Esophagus muscularis mucosa (tissue), 4 donors: Measurements from ENCODE around the gene AUH. TPM values are rescaled to one million over a fixed set of nuclear protein-coding genes. Genes with fewer than 3 reads are reported as not detected.

ENCODE experiments used
- DNase-seq: peaks from one replicate; pipeline ENCODE4 v3.0.0-alpha.2; 2017; ENCODE audit errors: extremely low spot score
- H3K27ac ChIP-seq, 4 donors: fragments of 200-600 bp; sonication (generic); replicated peaks in 1 of 4; 1 replicate in 3 of 4; 2 replicates in 1 of 4; pipeline ENCODE4 v1.5.1; 2016 to 2019; ENCODE audit warnings: mild to moderate bottlenecking in 1 of 4
- H3K27me3 ChIP-seq, 4 donors: fragments of 200-600 bp; sonication (generic); one replicate each; pipeline versions ENCODE4 v1.5.1 to v1.6.0; 2016 to 2019
- H3K36me3 ChIP-seq, 4 donors: fragments of 200-600 bp; sonication (generic); one replicate each; pipeline ENCODE4 v1.5.1; 2016 to 2019
- H3K4me1 ChIP-seq, 4 donors: fragments of 200-600 bp; sonication (generic); one replicate each; pipeline ENCODE4 v1.5.1; 2016 to 2019
- H3K4me3 ChIP-seq, 4 donors: fragments of 200-600 bp; sonication (generic); 1 replicate in 2 of 4; 2 replicates in 2 of 4; pipeline ENCODE4 v1.5.1; 2016 to 2019; ENCODE audit warnings: mild to moderate bottlenecking in 4 of 4, moderate library complexity in 1 of 4
- H3K9me3 ChIP-seq, 4 donors: fragments of 200-600 bp; sonication (generic); 1 replicate in 3 of 4; 2 replicates in 1 of 4; pipeline ENCODE4 v1.5.1; 2016 to 2019
- EP300 ChIP-seq: sonication (generic); formaldehyde crosslinking; IDR thresholded peaks from one replicate; pipeline ENCODE4 v1.6.1; 2017; ENCODE audit warnings: antibody characterized with exemption
- POLR2A ChIP-seq: fragments of 450-650 bp; IDR thresholded peaks from one replicate; pipeline ENCODE4 v1.6.1; 2017; ENCODE audit warnings: antibody characterized with exemption, moderate library complexity, mild to moderate bottlenecking, low read depth
- POLR2AphosphoS5 ChIP-seq, 2 donors: sonication (generic); formaldehyde crosslinking; IDR thresholded peaks; one replicate each; pipeline ENCODE4 v1.6.1; 2017; ENCODE audit warnings: antibody characterized with exemption in 2 of 2
- WGBS: methylation state at CpG from one replicate; pipeline ENCODE4 v1.1.5; 2018; 5-methylcytosine and 5-hydroxymethylcytosine counted together
- intact Hi-C: fragments of 100-400 bp; cut with DNase I; formaldehyde crosslinking; loops from one replicate; pipeline ENCODE4 v1.15.1; 2023
- total RNA-seq, 4 donors: library from RNA; depleted of rRNA; stranded (reverse); fragments of >200 nt; gene quantifications; one replicate each; pipeline versions ENCODE4 v1.1.0 to v1.2.1, GENCODE V29; 2016
- TF ChIP-seq, protein P1 (sequence below), 3 experiments: fragments of 200-600 bp in 2 of 3; fragments of 450-650 bp in 1 of 3; sonication (generic) in 2 of 3; IDR thresholded peaks; one replicate each; pipeline ENCODE4 v1.5.1; 2017 to 2019; ENCODE audit warnings: antibody characterized with exemption in 3 of 3, mild to moderate bottlenecking in 2 of 3, moderate library complexity in 1 of 3

AUH gene
- total RNA-seq, 4 donors from 2014 or later = 17.7 to 29.9 (median 22.3) TPM

DNA sequence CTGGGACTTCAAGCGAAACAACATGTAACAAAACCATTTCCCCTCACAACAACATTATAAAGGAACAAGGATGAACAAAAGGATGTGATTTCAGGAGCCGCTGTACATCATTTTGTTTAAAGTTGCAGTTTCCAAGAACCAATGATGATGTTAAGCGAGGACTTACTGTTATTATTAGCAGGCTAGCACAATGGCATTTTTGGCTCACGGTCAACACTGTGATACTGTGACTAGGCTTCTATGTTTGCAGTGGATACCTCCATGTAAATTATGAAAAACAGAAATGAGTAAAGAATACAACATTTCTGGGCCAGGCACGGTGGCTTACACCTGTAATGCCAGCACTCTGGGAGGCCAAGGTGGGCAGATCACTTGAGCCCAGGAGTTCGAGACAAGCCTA, 113.0 kb downstream of the AUH start:
- H3K9me3 ChIP-seq = no peaks in the 10 kb centered on the region
- peaks cover 11 to 18% (median 14%) of the 10 kb centered on the region in 4 donors for H3K4me1 ChIP-seq
- H3K36me3 ChIP-seq = no peaks in the 10 kb centered on the region
- DNase-seq = no peak
- TF ChIP-seq POLR2A (no peak), POLR2AphosphoS5 (IDR thresholded peaks at IDR 0.05) (no peak), EP300 (no peak)
- TF ChIP-seq, protein P1, sequence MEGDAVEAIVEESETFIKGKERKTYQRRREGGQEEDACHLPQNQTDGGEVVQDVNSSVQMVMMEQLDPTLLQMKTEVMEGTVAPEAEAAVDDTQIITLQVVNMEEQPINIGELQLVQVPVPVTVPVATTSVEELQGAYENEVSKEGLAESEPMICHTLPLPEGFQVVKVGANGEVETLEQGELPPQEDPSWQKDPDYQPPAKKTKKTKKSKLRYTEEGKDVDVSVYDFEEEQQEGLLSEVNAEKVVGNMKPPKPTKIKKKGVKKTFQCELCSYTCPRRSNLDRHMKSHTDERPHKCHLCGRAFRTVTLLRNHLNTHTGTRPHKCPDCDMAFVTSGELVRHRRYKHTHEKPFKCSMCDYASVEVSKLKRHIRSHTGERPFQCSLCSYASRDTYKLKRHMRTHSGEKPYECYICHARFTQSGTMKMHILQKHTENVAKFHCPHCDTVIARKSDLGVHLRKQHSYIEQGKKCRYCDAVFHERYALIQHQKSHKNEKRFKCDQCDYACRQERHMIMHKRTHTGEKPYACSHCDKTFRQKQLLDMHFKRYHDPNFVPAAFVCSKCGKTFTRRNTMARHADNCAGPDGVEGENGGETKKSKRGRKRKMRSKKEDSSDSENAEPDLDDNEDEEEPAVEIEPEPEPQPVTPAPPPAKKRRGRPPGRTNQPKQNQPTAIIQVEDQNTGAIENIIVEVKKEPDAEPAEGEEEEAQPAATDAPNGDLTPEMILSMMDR (IDR thresholded peaks at IDR 0.05) = no peak
- 58% methylated on average over 6 of the region's 6 CpGs for WGBS
- H3K4me3 ChIP-seq = no peak overlapping the region
- intact Hi-C loops = no loop called here
- H3K27ac ChIP-seq = no peak overlapping the region
- H3K27me3 ChIP-seq = no peaks in the 10 kb centered on the region

DNA sequence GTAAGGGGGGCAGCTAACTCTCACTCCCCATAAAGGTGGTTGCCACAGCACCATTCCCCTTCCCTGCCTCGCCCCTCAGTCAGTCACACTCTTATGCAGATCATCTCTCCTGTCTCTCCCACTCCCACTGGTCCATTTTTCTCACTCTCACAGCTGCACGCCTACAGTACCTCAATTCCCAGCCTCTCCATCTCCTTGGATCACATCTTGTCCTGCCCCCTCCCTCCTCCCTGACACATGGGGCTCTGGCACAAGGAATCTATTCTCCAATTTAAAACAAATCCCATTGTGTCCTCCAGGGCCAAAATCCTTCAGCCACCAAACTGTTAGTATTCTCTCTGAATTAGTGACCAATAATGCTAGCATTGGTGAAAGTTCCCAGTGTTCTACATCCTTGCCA, 114.4 kb downstream of the AUH start:
- intact Hi-C loops = no loop called here
- no peak overlapping the region for H3K27ac ChIP-seq
- peaks cover 0 to 5% (median 0%) of the 10 kb centered on the region in 4 donors for H3K36me3 ChIP-seq
- H3K4me1 ChIP-seq = peaks cover 8 to 18% (median 14%) of the 10 kb centered on the region in 4 donors
- no peaks in the 10 kb centered on the region for H3K9me3 ChIP-seq
- no peak for DNase-seq
- no peak overlapping the region for H3K4me3 ChIP-seq
- WGBS = 96% methylated on average over 2 of the region's 2 CpGs
- TF ChIP-seq POLR2A = no peak
- TF ChIP-seq, protein P1 (IDR thresholded peaks at IDR 0.05) = no peak
- TF ChIP-seq POLR2AphosphoS5 (IDR thresholded peaks at IDR 0.05) = no peak
- TF ChIP-seq EP300 = no peak
- no peaks in the 10 kb centered on the region for H3K27me3 ChIP-seq

DNA sequence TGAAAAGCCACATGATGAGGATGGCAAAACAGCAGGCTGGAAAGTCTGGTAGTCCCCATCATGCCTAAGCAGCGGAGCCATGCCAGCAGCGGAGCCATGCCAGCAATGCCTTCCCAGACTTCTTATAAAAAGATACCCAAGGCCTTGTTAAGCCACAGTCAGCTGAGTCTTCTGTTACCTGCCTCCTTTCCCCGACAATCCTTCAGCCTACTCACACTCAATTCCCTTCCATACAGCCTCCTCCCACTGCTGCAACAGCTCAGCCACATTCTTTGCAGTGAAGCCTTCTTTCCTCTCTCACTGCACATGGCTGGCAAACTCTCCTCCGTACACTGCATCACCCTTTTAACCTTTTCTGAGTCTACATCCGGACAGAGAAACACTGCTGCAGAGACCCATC, 114.9 kb downstream of the AUH start:
- Histone ChIP-seq H3K4me1 (peaks cover 8 to 18% (median 16%) of the 10 kb centered on the region in 4 donors), H3K27me3 (no peaks in the 10 kb centered on the region), H3K9me3 (no peaks in the 10 kb centered on the region), H3K4me3 (no peak overlapping the region), H3K36me3 (peaks cover 0 to 5% (median 0%) of the 10 kb centered on the region in 4 donors), H3K27ac (no peak overlapping the region)
- intact Hi-C loops = no loop called here
- WGBS = 74% methylated on average over 5 of the region's 5 CpGs
- DNase-seq = no peak
- TF ChIP-seq, protein P1 (IDR thresholded peaks at IDR 0.05) = no peak
- no peak for TF ChIP-seq POLR2AphosphoS5 (IDR thresholded peaks at IDR 0.05)
- TF ChIP-seq EP300 = no peak
- no peak for TF ChIP-seq POLR2A

- 81% methylated on average over 8 of the region's 8 CpGs for WGBS
- Histone ChIP-seq H3K9me3 (no peaks in the 10 kb centered on the region), H3K27me3 (no peaks in the 10 kb centered on the region), H3K36me3 (peaks cover 0 to 5% (median 0%) of the 10 kb centered on the region in 4 donors), H3K27ac (no peak overlapping the region), H3K4me1 (peaks cover 8 to 17% (median 13%) of the 10 kb centered on the region in 4 donors), H3K4me3 (no peak overlapping the region)
- no peak for DNase-seq
- TF ChIP-seq, protein P1 (IDR thresholded peaks at IDR 0.05) = no peak
- TF ChIP-seq EP300 (no peak), POLR2A (no peak)
- intact Hi-C loops = no loop called here
Observed at GRCh38 chr9:91245431-91246313, 116.0 kb downstream of the AUH start.
